GM19099 (cell line): Measurements from ENCODE around the gene CRYGB.

Experiments
- POLR2A ChIP-seq: IDR thresholded peaks from 3 replicates; pipeline ENCODE4 v1.6.1; 2011; ENCODE audit warnings: low read depth; ENCODE audit not compliant: insufficient read length; ENCODE audit errors: extremely low read depth

Gene CRYGB

DNA sequence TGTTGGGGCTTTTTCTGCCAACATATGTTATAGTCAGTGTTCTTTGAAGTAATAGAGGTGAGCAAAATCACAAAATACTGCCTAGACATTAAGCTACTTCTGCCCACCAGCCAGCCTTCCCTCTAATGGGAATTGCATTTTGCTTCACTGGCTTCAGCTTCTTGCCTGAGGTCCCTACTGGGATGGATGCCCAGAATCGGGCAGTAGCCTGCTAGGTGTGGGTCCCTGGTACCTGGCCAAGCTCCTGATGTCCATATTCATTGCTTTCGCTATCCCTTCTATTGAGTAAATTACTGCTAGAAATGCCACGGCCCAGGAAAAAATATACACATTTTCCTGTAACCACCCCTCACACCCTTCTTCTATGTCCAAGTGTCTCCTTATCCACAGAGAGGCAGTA lies 48.6 kb downstream of the CRYGB start:
- no peak for TF ChIP-seq POLR2A

- no peak for TF ChIP-seq POLR2A
Measured at GRCh38 chr2:208096080-208096479, 49.9 kb downstream of the CRYGB start.

DNA sequence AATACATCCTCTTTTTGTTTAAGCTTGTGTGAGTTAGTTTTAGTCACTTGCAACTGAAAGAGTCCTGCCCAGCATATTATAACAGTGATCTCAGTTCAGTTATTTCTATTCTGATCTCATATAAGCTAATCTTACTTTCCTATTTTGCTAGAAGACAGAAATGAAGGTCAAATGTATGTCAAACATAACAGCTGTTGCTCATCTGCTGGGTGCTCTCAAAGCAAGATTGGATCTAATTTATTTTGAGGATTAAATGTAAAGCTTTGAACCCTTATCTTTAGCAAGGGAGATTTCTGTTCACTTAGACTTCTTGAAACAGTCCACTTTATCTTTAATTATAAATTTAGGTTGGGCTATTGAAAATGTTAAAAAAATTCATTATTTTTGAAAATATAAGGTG lies 52.8 kb downstream of the CRYGB start:
- TF ChIP-seq POLR2A: no peak
